Measurements from ENCODE around the gene TMEM95.

- TF ChIP-seq CTCF (IDR thresholded peaks at IDR 0.05) (no peak), EZH2 (IDR thresholded peaks at IDR 0.05; ENCODE audit: borderline replicate concordance, insufficient read depth, low read depth, low read length, poor library complexity, severe bottlenecking) (no peak)
Measured at GRCh38 chr17:7405350-7406234, 50.6 kb downstream of the TMEM95 start.

Data from B cell (primary cell).